WERI-Rb-1 (cell line): Measurements from ENCODE around the gene DVL2.
A peak's percentile ranks its signal among the peaks of the same experiment; 100 is the strongest.
"Not testable (repeated sequence)": the region's sequence is repeated elsewhere in the genome, so short reads cannot be mapped to it uniquely, and the experiment has no call there.

ENCODE experiments used
- DNase-seq: peaks from one replicate; pipeline ENCODE4 v3.0.0-alpha.2; 2020
- H3K27ac ChIP-seq: fragments of 250-450 bp; sonication (Bioruptor Pico); 2 replicates; pipeline ENCODE4 v1.5.1; 2020; ENCODE audit warnings: mild to moderate bottlenecking, moderate library complexity
- H3K27me3 ChIP-seq: fragments of 250-450 bp; sonication (Bioruptor Pico); 2 replicates; pipeline ENCODE4 v1.5.1; 2021; ENCODE audit warnings: mild to moderate bottlenecking, low read depth, moderate library complexity; ENCODE audit not compliant: insufficient read depth, severe bottlenecking
- H3K36me3 ChIP-seq: fragments of 250-450 bp; sonication (Bioruptor Pico); 2 replicates; pipeline ENCODE4 v1.5.1; 2020; ENCODE audit warnings: mild to moderate bottlenecking, moderate library complexity
- H3K4me3 ChIP-seq: 2 replicates; pipeline ENCODE4 v1.5.1; 2011; ENCODE audit warnings: low read depth, mild to moderate bottlenecking, control low read depth, low read length
- H3K9me3 ChIP-seq: fragments of 250-450 bp; sonication (Bioruptor Pico); 2 replicates; pipeline ENCODE4 v1.5.1; 2021; ENCODE audit warnings: mild to moderate bottlenecking, moderate library complexity; ENCODE audit not compliant: severe bottlenecking
- CTCF ChIP-seq: IDR thresholded peaks from 2 replicates; pipeline ENCODE4 v1.5.1; 2011; ENCODE audit warnings: low read depth, mild to moderate bottlenecking, control low read depth, inconsistent platforms, low read length

Gene DVL2

GRCh38 chr17:7190276-7190917 lies 43.9 kb downstream of the DVL2 start:
- H3K9me3 ChIP-seq = no peaks in the 10 kb centered on the region
- H3K36me3 ChIP-seq = peaks cover 84% of the 10 kb centered on the region
- TF ChIP-seq CTCF = no peak
- no peaks in the 10 kb centered on the region for H3K27me3 ChIP-seq
- no peak for DNase-seq
- H3K4me3 ChIP-seq = no peak overlapping the region
- H3K27ac ChIP-seq = peak overlapping the region; percentile 96

- H3K36me3 ChIP-seq = peaks cover 52% of the 10 kb centered on the region
- peak; percentile 61 for TF ChIP-seq CTCF
- no peak overlapping the region for H3K4me3 ChIP-seq
- no peaks in the 10 kb centered on the region for H3K9me3 ChIP-seq
- no peaks in the 10 kb centered on the region for H3K27me3 ChIP-seq
- no peak for DNase-seq
- peak overlapping the region; percentile 78 for H3K27ac ChIP-seq
These were observed 48.1 kb downstream of the DVL2 start for GRCh38 chr17:7186241-7186640.

DNA sequence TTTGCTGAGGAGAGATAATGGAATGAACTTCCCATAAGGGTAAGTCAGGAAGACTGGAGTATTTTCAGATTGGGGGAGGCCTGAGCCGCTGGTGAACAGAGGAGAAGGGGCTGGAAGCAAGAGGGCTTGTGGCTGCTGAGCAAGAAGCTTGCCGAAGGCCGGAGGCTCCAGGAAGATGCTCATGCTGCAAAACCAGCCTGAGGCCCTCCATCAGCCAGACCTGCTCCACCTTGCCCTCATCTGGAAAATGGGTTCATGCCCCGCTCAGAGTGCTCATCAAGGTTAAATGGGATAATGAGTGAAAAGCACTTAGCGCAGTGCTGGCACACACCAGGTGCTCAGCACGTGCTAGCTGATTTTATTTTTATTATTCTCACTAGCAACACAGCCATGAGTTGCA lies 49.7 kb downstream of the DVL2 start:
- no peak for TF ChIP-seq CTCF
- H3K4me3 ChIP-seq = no peak overlapping the region
- no peaks in the 10 kb centered on the region for H3K9me3 ChIP-seq
- DNase-seq = no peak
- H3K36me3 ChIP-seq = peaks cover 41% of the 10 kb centered on the region
- H3K27me3 ChIP-seq = no peaks in the 10 kb centered on the region
- no peak overlapping the region for H3K27ac ChIP-seq

DNA sequence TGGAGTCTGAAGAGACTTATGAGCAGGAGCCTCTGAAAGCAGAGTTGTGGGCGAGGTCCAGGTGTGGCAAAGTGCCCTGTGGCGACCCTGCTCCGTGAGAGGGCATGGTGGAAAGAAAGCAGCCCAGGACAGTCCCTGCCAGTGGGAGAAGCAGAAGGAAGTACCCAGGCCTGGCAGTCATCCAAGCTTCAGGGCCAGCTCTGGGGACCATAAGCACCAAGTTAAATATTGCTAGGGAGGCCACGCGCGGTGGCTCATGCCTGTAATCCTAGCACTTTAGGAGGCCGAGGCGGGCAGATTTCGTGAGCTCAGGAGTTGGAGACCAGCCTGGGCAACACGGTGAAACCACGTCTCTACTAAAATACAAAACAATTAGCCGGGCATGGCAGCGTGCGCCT lies 50.2 kb downstream of the DVL2 start:
- DNase-seq = no peak
- H3K36me3 ChIP-seq = peaks cover 35% of the 10 kb centered on the region
- no peaks in the 10 kb centered on the region for H3K27me3 ChIP-seq
- no peak overlapping the region for H3K27ac ChIP-seq
- no peak for TF ChIP-seq CTCF
- H3K4me3 ChIP-seq = no peak overlapping the region
- H3K9me3 ChIP-seq = no peaks in the 10 kb centered on the region

DNA sequence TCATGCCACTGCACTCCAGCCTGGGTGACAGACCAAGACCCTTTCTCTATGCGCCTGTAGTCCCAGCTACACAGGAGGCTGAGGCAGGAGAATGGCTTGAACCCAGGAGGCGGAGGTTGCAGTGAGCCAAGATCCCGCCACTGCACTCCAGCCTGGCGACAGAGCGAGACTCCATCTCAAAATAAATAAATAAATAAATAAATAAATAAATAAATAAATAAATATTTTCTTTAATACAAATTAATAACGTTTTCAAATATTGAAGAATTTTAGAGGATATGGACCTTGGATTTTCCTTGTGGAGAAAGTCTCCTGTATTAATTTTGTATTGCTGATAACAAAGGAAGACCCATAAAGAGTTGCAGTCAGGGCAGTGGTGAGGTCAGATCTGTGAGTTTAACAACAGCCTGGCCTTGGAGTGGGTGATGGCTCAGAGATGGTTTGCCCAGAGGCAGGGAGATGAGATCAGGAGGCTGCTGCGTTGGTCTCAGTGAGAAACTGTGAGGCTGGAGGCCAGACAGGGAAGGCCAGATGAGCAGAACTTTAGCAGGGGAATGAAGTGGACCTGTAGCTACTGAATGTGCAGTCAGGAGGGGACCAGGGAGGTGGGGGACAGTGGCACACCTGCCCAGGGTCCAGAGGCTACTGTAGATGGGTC lies 50.8 kb downstream of the DVL2 start:
- H3K36me3 ChIP-seq = peaks cover 30% of the 10 kb centered on the region
- TF ChIP-seq CTCF = no peak
- no peaks in the 10 kb centered on the region for H3K9me3 ChIP-seq
- no peaks in the 10 kb centered on the region for H3K27me3 ChIP-seq
- no peak overlapping the region for H3K4me3 ChIP-seq
- DNase-seq = no peak
- no peak overlapping the region for H3K27ac ChIP-seq

- not testable (repeated sequence) for H3K4me3 ChIP-seq, H3K27ac ChIP-seq, H3K9me3 ChIP-seq, H3K27me3 ChIP-seq, DNase-seq
- H3K36me3 ChIP-seq = peaks cover 23% of the 10 kb centered on the region
These were observed 52.2 kb downstream of the DVL2 start for GRCh38 chr17:7182101-7182500.
